NCI-H748 (cell line): ENCODE measurements around the gene GLYR1.

Source experiments
- DNase-seq: peaks from one replicate; lab custom pipeline; 2025; ENCODE audit not compliant: unreplicated experiment; lab: John Stamatoyannopoulos, UW

GLYR1 gene

GRCh38 chr16:4850211-4850610 is 3.1 kb upstream of the GLYR1 start:
- no peak for DNase-seq

- DNase-seq = peak; percentile 41
These were observed 893 bp upstream of the GLYR1 start for GRCh38 chr16:4847774-4848587.

GRCh38 chr16:4846503-4846900 is 586 bp downstream of the GLYR1 start:
- DNase-seq = peak; percentile 17

GRCh38 chr16:4840984-4841383 is 6.1 kb downstream of the GLYR1 start:
- DNase-seq = no peak

- no peak for DNase-seq
These were observed 7.1 kb downstream of the GLYR1 start for GRCh38 chr16:4839942-4840341.

GRCh38 chr16:4837733-4838501 is 9.2 kb downstream of the GLYR1 start:
- DNase-seq = no peak

- no peak for DNase-seq
These were observed 10.4 kb downstream of the GLYR1 start for GRCh38 chr16:4836727-4837126.

- DNase-seq = no peak
These were observed 13.5 kb downstream of the GLYR1 start for GRCh38 chr16:4833584-4833983.

- no peak for DNase-seq
These were observed 14.3 kb downstream of the GLYR1 start for GRCh38 chr16:4832698-4833343.

GRCh38 chr16:4831616-4832015 is 15.5 kb downstream of the GLYR1 start:
- no peak for DNase-seq

- no peak for DNase-seq
These were observed 16.7 kb downstream of the GLYR1 start for GRCh38 chr16:4830408-4830807.

GRCh38 chr16:4828567-4829321 is 18.3 kb downstream of the GLYR1 start:
- DNase-seq = no peak

GRCh38 chr16:4826980-4827379 is 20.1 kb downstream of the GLYR1 start:
- DNase-seq = no peak

GRCh38 chr16:4826526-4826925 is 20.6 kb downstream of the GLYR1 start:
- DNase-seq = no peak

- no peak for DNase-seq
These were observed 21.9 kb downstream of the GLYR1 start for GRCh38 chr16:4825196-4825595.

- no peak for DNase-seq
These were observed 26.4 kb downstream of the GLYR1 start for GRCh38 chr16:4820652-4821051.

GRCh38 chr16:4814542-4815173 is 32.4 kb downstream of the GLYR1 start:
- no peak for DNase-seq

- DNase-seq = no peak
These were observed 33.0 kb downstream of the GLYR1 start for GRCh38 chr16:4814046-4814445.

- DNase-seq = no peak
These were observed 33.7 kb downstream of the GLYR1 start for GRCh38 chr16:4813251-4814003.

GRCh38 chr16:4811773-4812172 is 35.3 kb downstream of the GLYR1 start:
- no peak for DNase-seq
